Activated effector memory CD4-positive, alpha-beta T cell treated with anti-CD3 and anti-CD28 coated beads, Interleukin-2, amount 50 U/mL, for 16 hours (primary cell): ENCODE data around the gene AQP12B.

ENCODE experiments used
- DNase-seq: peaks from one replicate; pipeline ENCODE4 v3.0.0-alpha.2; 2020

The AQP12B gene

GRCh38 chr2:240631548-240632305, 51.0 kb downstream of the AQP12B start:
- DNase-seq, result peak; percentile 56

GRCh38 chr2:240630771-240631547, 51.7 kb downstream of the AQP12B start:
- DNase-seq, result peak; percentile 54

DNA sequence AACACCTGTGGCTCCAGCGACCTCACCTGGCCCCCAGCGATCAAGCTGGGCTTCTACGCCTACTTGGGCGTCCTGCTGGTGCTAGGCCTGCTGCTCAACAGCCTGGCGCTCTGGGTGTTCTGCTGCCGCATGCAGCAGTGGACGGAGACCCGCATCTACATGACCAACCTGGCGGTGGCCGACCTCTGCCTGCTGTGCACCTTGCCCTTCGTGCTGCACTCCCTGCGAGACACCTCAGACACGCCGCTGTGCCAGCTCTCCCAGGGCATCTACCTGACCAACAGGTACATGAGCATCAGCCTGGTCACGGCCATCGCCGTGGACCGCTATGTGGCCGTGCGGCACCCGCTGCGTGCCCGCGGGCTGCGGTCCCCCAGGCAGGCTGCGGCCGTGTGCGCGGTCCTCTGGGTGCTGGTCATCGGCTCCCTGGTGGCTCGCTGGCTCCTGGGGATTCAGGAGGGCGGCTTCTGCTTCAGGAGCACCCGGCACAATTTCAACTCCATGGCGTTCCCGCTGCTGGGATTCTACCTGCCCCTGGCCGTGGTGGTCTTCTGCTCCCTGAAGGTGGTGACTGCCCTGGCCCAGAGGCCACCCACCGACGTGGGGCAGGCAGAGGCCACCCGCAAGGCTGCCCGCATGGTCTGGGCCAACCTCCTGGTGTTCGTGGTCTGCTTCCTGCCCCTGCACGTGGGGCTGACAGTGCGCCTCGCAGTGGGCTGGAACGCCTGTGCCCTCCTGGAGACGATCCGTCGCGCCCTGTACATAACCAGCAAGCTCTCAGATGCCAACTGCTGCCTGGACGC, 52.5 kb downstream of the AQP12B start:
- DNase-seq, result peak; percentile 57

GRCh38 chr2:240629619-240629967, 53.1 kb downstream of the AQP12B start:
- no peak for DNase-seq

DNA sequence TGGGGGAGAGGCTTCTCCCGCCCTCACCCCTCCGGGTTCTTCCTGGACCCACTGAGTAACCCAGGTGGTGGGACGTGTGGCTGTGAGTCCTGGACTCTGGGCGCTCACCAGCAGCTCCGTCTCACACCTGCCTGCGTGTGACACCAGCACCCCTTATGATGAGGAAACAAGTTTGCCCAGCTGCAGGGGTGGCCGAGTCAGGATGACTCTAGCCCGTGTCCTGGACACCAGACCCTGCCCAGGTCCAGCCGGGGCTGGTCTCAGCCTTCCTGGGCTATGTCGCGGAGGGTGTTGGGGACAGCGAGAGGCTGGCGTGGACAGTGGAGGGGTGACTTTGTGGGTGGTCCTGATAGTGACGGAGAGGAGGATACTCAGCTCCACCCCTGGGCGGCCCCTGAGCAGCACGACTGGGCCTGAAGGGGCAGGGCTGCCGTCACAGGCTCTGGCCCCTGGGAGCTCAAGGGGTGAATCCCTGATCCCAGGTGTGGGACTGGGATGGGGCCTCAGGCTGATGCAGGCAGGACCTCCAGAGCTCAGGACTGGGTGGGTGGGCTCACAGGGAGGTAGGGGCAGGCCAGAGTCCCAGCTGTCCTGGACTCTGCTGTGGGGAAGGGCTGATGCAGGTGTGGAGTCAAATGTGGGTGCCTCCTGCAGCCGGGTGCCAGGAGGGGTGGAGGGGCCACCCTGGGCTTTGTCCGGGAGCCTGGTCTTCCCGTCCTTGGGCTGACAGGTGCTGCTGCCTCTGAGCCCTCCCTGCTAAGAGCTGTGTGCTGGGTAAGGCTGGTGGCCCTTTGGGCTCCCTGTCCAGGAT, 53.7 kb downstream of the AQP12B start:
- DNase-seq, result peak; percentile 57

- DNase-seq, result peak; percentile 52
Measured at GRCh38 chr2:240628507-240628807, 54.2 kb downstream of the AQP12B start.

- peak; percentile 50 for DNase-seq
Measured at GRCh38 chr2:240627736-240628506, 54.8 kb downstream of the AQP12B start.

GRCh38 chr2:240626531-240627300, 56.0 kb downstream of the AQP12B start:
- peak; percentile 67 for DNase-seq
